ENCODE data around the gene F10. TPM values are rescaled to one million over a fixed set of nuclear protein-coding genes. Genes with fewer than 3 reads are reported as not detected.
A peak's percentile ranks its signal among the peaks of the same experiment; 100 is the strongest.

The F10 gene
- total and polyA plus RNA-seq, 2 of the 13 experiments (the other 11 are each of a cell fraction or from before 2014, with no cell fraction given) = 58.4 to 237 TPM

DNA sequence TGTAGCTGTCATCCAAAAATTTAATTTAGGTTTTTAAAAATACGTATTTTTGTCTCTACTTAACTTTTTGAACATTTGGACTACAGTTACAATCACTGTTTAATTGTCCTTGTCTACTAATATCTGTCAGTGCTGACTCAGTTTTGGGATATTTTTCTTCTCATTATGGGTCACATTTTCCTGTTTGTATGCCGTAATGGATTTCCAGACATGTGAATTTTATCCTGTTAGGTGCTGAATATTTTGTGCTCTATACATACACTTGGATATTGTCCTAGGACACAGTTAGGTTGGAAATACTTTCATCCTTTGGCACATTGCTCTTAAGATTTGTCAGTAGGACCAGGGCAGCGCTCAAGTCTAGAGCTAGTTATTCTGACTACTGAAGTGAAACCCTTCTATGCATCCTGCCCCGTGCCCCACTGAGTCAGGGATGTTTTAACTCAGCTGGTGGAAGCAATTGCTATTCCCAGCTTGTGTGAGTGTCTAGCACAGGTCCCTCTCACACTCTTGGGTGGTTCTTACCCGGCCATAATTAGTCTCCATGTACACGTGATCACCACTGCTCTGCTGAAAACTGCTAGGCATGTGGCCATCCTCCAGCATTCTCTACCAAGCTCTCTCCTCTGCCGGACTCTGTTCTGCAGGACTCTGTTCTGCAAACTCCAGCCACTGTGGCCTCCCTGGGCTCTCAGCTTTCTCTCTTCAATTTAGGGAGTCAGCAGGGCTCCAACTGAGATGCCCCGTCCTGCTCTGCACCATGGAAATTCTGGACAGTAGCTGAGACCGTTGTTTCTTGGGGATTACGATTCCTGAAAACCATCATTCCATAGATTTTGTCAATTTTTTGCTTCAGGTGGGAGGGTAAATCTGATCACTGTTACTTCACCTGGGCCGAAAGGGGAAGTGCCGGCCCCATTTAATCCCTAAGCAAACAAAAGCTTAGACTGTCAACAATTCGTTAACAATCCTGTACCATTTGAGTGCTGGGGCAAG lies 47.0 kb downstream of the F10 start (continued):
- 0 out of 2 replicates have a peak, but pooled peaks have one; percentile 26 for TF ChIP-seq KDM5B (CRISPR knock-in tag; IDR thresholded peaks at IDR 0.05; ENCODE audit: borderline replicate concordance)
- TF ChIP-seq ZNF510 (CRISPR knock-in tag; IDR thresholded peaks at IDR 0.05; ENCODE audit: low read depth) = no peak
- TF ChIP-seq ZBTB21 (CRISPR knock-in tag; IDR thresholded peaks at IDR 0.05) = no peak
- TF ChIP-seq PCBP1 (IDR thresholded peaks at IDR 0.05; ENCODE audit: borderline replicate concordance, low read depth, low read length) = no peak
- no peak for TF ChIP-seq NFE2L1 (CRISPR knock-in tag; IDR thresholded peaks at IDR 0.05; ENCODE audit: borderline replicate concordance)
- no peak for TF ChIP-seq ZNF101 (CRISPR knock-in tag; IDR thresholded peaks at IDR 0.05; ENCODE audit: borderline replicate concordance, low read depth)
- TF ChIP-seq SIN3B (IDR thresholded peaks at IDR 0.05; ENCODE audit: low read length) = no peak
- TF ChIP-seq, protein P1, sequence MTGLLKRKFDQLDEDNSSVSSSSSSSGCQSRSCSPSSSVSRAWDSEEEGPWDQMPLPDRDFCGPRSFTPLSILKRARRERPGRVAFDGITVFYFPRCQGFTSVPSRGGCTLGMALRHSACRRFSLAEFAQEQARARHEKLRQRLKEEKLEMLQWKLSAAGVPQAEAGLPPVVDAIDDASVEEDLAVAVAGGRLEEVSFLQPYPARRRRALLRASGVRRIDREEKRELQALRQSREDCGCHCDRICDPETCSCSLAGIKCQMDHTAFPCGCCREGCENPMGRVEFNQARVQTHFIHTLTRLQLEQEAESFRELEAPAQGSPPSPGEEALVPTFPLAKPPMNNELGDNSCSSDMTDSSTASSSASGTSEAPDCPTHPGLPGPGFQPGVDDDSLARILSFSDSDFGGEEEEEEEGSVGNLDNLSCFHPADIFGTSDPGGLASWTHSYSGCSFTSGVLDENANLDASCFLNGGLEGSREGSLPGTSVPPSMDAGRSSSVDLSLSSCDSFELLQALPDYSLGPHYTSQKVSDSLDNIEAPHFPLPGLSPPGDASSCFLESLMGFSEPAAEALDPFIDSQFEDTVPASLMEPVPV (CRISPR knock-in tag; IDR thresholded peaks at IDR 0.05) = no peak
- TF ChIP-seq, protein P2, sequence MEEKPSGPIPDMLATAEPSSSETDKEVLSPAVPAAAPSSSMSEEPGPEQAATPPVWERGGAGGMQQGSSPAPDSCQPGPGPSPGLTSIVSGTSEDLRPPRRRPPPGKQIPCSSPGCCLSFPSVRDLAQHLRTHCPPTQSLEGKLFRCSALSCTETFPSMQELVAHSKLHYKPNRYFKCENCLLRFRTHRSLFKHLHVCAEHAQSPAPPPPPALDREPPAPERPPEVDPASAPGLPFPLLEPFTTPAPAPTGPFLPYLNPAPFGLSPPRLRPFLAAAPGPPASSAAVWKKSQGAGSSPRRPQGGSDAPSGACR (CRISPR knock-in tag; IDR thresholded peaks at IDR 0.05) = no peak; the same call in 1 of the 2 replicates
- no peak for TF ChIP-seq ZNF775 (CRISPR knock-in tag; IDR thresholded peaks at IDR 0.05; ENCODE audit: borderline replicate concordance)
- peak; percentile 88 for TF ChIP-seq NCOR1 (IDR thresholded peaks at IDR 0.05; ENCODE audit: borderline replicate concordance, low read length)
- TF ChIP-seq ATRX (CRISPR knock-in tag; IDR thresholded peaks at IDR 0.05; ENCODE audit: borderline replicate concordance) = no peak
- TF ChIP-seq CEBPG (CRISPR knock-in tag; IDR thresholded peaks at IDR 0.05) = peak; percentile 62
- TF ChIP-seq ZBTB7A (CRISPR knock-in tag; IDR thresholded peaks at IDR 0.05) = no peak
- TF ChIP-seq JARID2 (CRISPR knock-in tag; IDR thresholded peaks at IDR 0.05; ENCODE audit: insufficient replicate concordance) = no peak
- no peak for TF ChIP-seq MXI1 (IDR thresholded peaks at IDR 0.05; ENCODE audit: borderline replicate concordance, low read depth, low read length)
- peak; percentile 42; the same call in 1 of the 2 replicates for TF ChIP-seq SIX1 (CRISPR knock-in tag; IDR thresholded peaks at IDR 0.05; ENCODE audit: borderline replicate concordance)
- TF ChIP-seq, protein P3, sequence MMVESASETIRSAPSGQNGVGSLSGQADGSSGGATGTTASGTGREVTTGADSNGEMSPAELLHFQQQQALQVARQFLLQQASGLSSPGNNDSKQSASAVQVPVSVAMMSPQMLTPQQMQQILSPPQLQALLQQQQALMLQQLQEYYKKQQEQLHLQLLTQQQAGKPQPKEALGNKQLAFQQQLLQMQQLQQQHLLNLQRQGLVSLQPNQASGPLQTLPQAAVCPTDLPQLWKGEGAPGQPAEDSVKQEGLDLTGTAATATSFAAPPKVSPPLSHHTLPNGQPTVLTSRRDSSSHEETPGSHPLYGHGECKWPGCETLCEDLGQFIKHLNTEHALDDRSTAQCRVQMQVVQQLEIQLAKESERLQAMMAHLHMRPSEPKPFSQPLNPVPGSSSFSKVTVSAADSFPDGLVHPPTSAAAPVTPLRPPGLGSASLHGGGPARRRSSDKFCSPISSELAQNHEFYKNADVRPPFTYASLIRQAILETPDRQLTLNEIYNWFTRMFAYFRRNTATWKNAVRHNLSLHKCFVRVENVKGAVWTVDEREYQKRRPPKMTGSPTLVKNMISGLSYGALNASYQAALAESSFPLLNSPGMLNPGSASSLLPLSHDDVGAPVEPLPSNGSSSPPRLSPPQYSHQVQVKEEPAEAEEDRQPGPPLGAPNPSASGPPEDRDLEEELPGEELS (CRISPR knock-in tag; IDR thresholded peaks at IDR 0.05) = peak; percentile 92
- TF ChIP-seq, protein P4, sequence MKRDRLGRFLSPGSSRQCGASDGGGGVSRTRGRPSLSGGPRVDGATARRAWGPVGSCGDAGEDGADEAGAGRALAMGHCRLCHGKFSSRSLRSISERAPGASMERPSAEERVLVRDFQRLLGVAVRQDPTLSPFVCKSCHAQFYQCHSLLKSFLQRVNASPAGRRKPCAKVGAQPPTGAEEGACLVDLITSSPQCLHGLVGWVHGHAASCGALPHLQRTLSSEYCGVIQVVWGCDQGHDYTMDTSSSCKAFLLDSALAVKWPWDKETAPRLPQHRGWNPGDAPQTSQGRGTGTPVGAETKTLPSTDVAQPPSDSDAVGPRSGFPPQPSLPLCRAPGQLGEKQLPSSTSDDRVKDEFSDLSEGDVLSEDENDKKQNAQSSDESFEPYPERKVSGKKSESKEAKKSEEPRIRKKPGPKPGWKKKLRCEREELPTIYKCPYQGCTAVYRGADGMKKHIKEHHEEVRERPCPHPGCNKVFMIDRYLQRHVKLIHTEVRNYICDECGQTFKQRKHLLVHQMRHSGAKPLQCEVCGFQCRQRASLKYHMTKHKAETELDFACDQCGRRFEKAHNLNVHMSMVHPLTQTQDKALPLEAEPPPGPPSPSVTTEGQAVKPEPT (CRISPR knock-in tag; IDR thresholded peaks at IDR 0.05; ENCODE audit: low read depth) = no peak
- TF ChIP-seq, protein P5, sequence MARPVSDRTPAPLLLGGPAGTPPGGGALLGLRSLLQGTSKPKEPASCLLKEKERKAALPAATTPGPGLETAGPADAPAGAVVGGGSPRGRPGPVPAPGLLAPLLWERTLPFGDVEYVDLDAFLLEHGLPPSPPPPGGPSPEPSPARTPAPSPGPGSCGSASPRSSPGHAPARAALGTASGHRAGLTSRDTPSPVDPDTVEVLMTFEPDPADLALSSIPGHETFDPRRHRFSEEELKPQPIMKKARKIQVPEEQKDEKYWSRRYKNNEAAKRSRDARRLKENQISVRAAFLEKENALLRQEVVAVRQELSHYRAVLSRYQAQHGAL (CRISPR knock-in tag; IDR thresholded peaks at IDR 0.05; ENCODE audit: not compliant biosample characterization) = no peak
